KMS-11 (cell line): ENCODE measurements around the gene PDE8B.

Source experiments
- H2AFZ ChIP-seq: fragments of 200-600 bp; sonication (generic); 2 replicates; pipeline ENCODE4 v1.6.1; 2016; ENCODE audit warnings: antibody characterized with exemption, mixed run types, low read depth
- H3K27ac ChIP-seq: fragments of 200-600 bp; sonication (generic); 2 replicates; pipeline ENCODE4 v1.6.1; 2016; ENCODE audit warnings: mild to moderate bottlenecking, mixed run types
- H3K27me3 ChIP-seq: fragments of 200-600 bp; sonication (generic); 2 replicates; pipeline ENCODE4 v1.6.1; 2017; ENCODE audit warnings: mild to moderate bottlenecking, low read depth, mixed run types, moderate library complexity; ENCODE audit not compliant: insufficient read depth
- H3K36me3 ChIP-seq: fragments of 200-600 bp; sonication (generic); 2 replicates; pipeline ENCODE4 v1.6.1; 2017; ENCODE audit warnings: mild to moderate bottlenecking, mixed run types; ENCODE audit not compliant: insufficient read depth
- H3K4me1 ChIP-seq: fragments of 200-600 bp; sonication (generic); 2 replicates; pipeline ENCODE4 v1.6.1; 2016; ENCODE audit warnings: mild to moderate bottlenecking, low read depth, mixed run types; ENCODE audit not compliant: poor library complexity, severe bottlenecking
- H3K4me2 ChIP-seq: fragments of 200-600 bp; sonication (generic); 2 replicates; pipeline ENCODE4 v1.7.0; 2016; ENCODE audit warnings: mild to moderate bottlenecking, mixed run types
- H3K4me3 ChIP-seq: fragments of 200-600 bp; sonication (generic); IDR thresholded peaks from 2 replicates; pipeline ENCODE4 v1.6.1; 2017; ENCODE audit warnings: low read depth, low read length, mixed read lengths; ENCODE audit not compliant: insufficient read depth
- H3K79me2 ChIP-seq: fragments of 200-600 bp; sonication (generic); 2 replicates; pipeline ENCODE4 v1.6.1; 2016; ENCODE audit warnings: low read depth, mixed run types; ENCODE audit not compliant: insufficient read depth
- H3K9ac ChIP-seq: fragments of 200-600 bp; sonication (generic); 2 replicates; pipeline ENCODE4 v1.6.1; 2016; ENCODE audit warnings: mild to moderate bottlenecking, mixed run types
- H4K20me1 ChIP-seq: fragments of 200-600 bp; sonication (generic); 2 replicates; pipeline ENCODE4 v1.6.1; 2016; ENCODE audit warnings: mild to moderate bottlenecking, mixed run types; ENCODE audit not compliant: insufficient read depth
- CTCF ChIP-seq: fragments of 200-600 bp; sonication (generic); conservative IDR thresholded peaks from 2 replicates; pipeline ENCODE4 v1.6.1; 2017; ENCODE audit warnings: low read depth, mild to moderate bottlenecking, antibody characterized with exemption, low read length, moderate library complexity, mixed read lengths

PDE8B gene

GRCh38 chr5:77449277-77449676, 238.8 kb downstream of the PDE8B start:
- no peaks in the 10 kb centered on the region for H3K79me2 ChIP-seq
- H3K4me2 ChIP-seq: no peak overlapping the region
- H2AFZ ChIP-seq: no peak overlapping the region
- H3K27ac ChIP-seq: no peak overlapping the region
- H3K9ac ChIP-seq: no peak overlapping the region
- no peaks in the 10 kb centered on the region for H3K27me3 ChIP-seq
- no peaks in the 10 kb centered on the region for H4K20me1 ChIP-seq
- H3K4me3 ChIP-seq: no peak overlapping the region
- H3K4me1 ChIP-seq: no peaks in the 10 kb centered on the region
- H3K36me3 ChIP-seq: no peaks in the 10 kb centered on the region
- no peak for TF ChIP-seq CTCF

- Histone ChIP-seq H4K20me1 (no peaks in the 10 kb centered on the region), H3K79me2 (no peaks in the 10 kb centered on the region), H3K4me3 (no peak overlapping the region), H3K9ac (no peak overlapping the region), H3K27ac (no peak overlapping the region), H3K4me2 (no peak overlapping the region), H3K36me3 (no peaks in the 10 kb centered on the region), H3K4me1 (no peaks in the 10 kb centered on the region), H2AFZ (no peak overlapping the region), H3K27me3 (no peaks in the 10 kb centered on the region)
- TF ChIP-seq CTCF: no peak
Observed at GRCh38 chr5:77449981-77450380, 239.5 kb downstream of the PDE8B start.

DNA sequence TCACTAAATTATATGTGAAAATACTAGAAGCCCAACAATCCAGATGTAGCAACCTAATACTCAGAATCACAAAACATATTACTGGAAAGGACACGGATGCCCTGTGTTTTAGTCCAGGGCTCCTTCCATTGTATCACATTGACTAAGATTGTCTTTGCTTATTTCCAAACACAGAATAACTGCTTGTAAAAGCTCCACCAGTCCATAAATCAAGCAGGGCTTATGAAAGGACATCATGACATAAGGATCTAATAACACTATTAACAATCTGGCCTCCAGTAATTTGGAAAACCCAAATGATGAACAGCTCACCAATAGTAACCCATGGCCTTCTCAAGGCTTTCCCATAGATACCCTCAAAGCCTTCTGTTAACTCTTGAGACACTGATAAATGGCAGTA, 241.9 kb downstream of the PDE8B start:
- Histone ChIP-seq H3K9ac (no peak overlapping the region), H4K20me1 (no peaks in the 10 kb centered on the region), H3K79me2 (no peaks in the 10 kb centered on the region), H3K27me3 (no peaks in the 10 kb centered on the region), H3K27ac (no peak overlapping the region), H3K4me2 (no peak overlapping the region), H2AFZ (no peak overlapping the region), H3K4me3 (no peak overlapping the region), H3K4me1 (no peaks in the 10 kb centered on the region), H3K36me3 (no peaks in the 10 kb centered on the region)
- TF ChIP-seq CTCF: no peak

GRCh38 chr5:77454123-77454522, 243.6 kb downstream of the PDE8B start:
- Histone ChIP-seq H3K27me3 (no peaks in the 10 kb centered on the region), H3K9ac (no peak overlapping the region), H2AFZ (no peak overlapping the region), H3K4me1 (no peaks in the 10 kb centered on the region), H3K4me2 (no peak overlapping the region), H3K4me3 (no peak overlapping the region), H4K20me1 (no peaks in the 10 kb centered on the region), H3K27ac (no peak overlapping the region), H3K36me3 (no peaks in the 10 kb centered on the region), H3K79me2 (no peaks in the 10 kb centered on the region)
- no peak for TF ChIP-seq CTCF
